CD14-positive monocyte (primary cell): ENCODE data around the gene CLTC. TPM values are rescaled to one million over a fixed set of nuclear protein-coding genes. Genes with fewer than 3 reads are reported as not detected.

Experiments used
- DNase-seq, 3 donors: peaks; one replicate each; pipeline ENCODE4 v3.0.0-alpha.2; 2011 to 2022
- H2AFZ ChIP-seq: 2 replicates; pipeline ENCODE4 v1.6.0; 2012; ENCODE audit warnings: mild to moderate bottlenecking, low read depth, low read length, inconsistent platforms; ENCODE audit not compliant: insufficient read depth, poor library complexity, severe bottlenecking
- H3K27ac ChIP-seq, 2 donors: 1 replicate in 1 of 2; 2 replicates in 1 of 2; pipeline ENCODE4 v1.5.1; 2012 to 2013; ENCODE audit warnings: low read length in 2 of 2, control low read depth in 1 of 2, inconsistent platforms in 1 of 2, low read depth in 1 of 2, mild to moderate bottlenecking in 1 of 2
- H3K27me3 ChIP-seq, 2 donors: one replicate each; pipeline versions ENCODE4 v1.6.0 to v1.6.1; 2011 to 2013; ENCODE audit warnings: low read length in 2 of 2; ENCODE audit not compliant: control insufficient read depth in 2 of 2, insufficient read depth in 2 of 2
- H3K36me3 ChIP-seq, 2 donors: replicated peaks in 1 of 2; 1 replicate in 1 of 2; 2 replicates in 1 of 2; pipeline versions ENCODE4 v1.5.1 to v1.6.1; 2012 to 2013; ENCODE audit warnings: low read length in 2 of 2, control low read depth in 1 of 2, inconsistent platforms in 1 of 2, mild to moderate bottlenecking in 1 of 2; ENCODE audit not compliant: insufficient read depth in 2 of 2, control insufficient read depth in 1 of 2
- H3K4me1 ChIP-seq, 2 donors: 1 replicate in 1 of 2; 2 replicates in 1 of 2; pipeline versions ENCODE4 v1.5.1 to v1.6.1; 2012 to 2013; ENCODE audit warnings: low read length in 2 of 2, control low read depth in 1 of 2, inconsistent platforms in 1 of 2, mild to moderate bottlenecking in 1 of 2, moderate library complexity in 1 of 2; ENCODE audit not compliant: insufficient read depth in 2 of 2, control insufficient read depth in 1 of 2
- H3K4me2 ChIP-seq: replicated peaks from 2 replicates; pipeline ENCODE3; 2012; ENCODE audit warnings: low read length, moderate library complexity, mild to moderate bottlenecking; ENCODE audit not compliant: poor library complexity, severe bottlenecking; ENCODE audit errors: extremely low read depth
- H3K4me3 ChIP-seq, 3 experiments: fragments of 200-600 bp in 1 of 3; sonication (generic) in 1 of 3; replicated peaks in 1 of 3; 1 replicate in 2 of 3; 2 replicates in 1 of 3; pipeline ENCODE4 v1.5.1; 2011 to 2013; ENCODE audit warnings: low read length in 3 of 3, mild to moderate bottlenecking in 3 of 3, control low read depth in 2 of 3, low read depth in 2 of 3, inconsistent platforms in 1 of 3, moderate library complexity in 1 of 3
- H3K79me2 ChIP-seq: 2 replicates; pipeline ENCODE4 v1.6.0; 2012; ENCODE audit warnings: mild to moderate bottlenecking, control low read depth, inconsistent platforms, low read length, moderate library complexity; ENCODE audit not compliant: insufficient read depth
- H3K9ac ChIP-seq: 2 replicates; pipeline ENCODE4 v1.6.0; 2017; ENCODE audit warnings: low read length, mild to moderate bottlenecking; ENCODE audit not compliant: insufficient read depth, poor library complexity, severe bottlenecking
- H3K9me3 ChIP-seq, 2 donors: replicated peaks in 1 of 2; 1 replicate in 1 of 2; 2 replicates in 1 of 2; pipeline versions ENCODE4 v1.5.1 to v1.6.1; 2012 to 2013; ENCODE audit warnings: low read length in 2 of 2, control low read depth in 1 of 2; ENCODE audit not compliant: control insufficient read depth in 1 of 2, insufficient read depth in 1 of 2
- H4K20me1 ChIP-seq: 2 replicates; pipeline ENCODE4 v1.6.0; 2012; ENCODE audit warnings: mild to moderate bottlenecking, low read length, control low read depth, moderate library complexity; ENCODE audit not compliant: insufficient read depth
- H3K27ac Mint-ChIP-seq, 7 donors: one replicate each; pipeline ENCODE4 v1.8.0; 2020; ENCODE audit warnings: mild to moderate bottlenecking in 7 of 7, mixed read lengths in 7 of 7, moderate library complexity in 6 of 7, inconsistent platforms in 2 of 7
- H3K27me3 Mint-ChIP-seq, 3 donors: one replicate each; pipeline ENCODE4 v1.8.0; 2021 to 2022; ENCODE audit warnings: low read depth in 3 of 3, mild to moderate bottlenecking in 3 of 3, mixed read lengths in 3 of 3, moderate library complexity in 3 of 3, inconsistent platforms in 1 of 3
- H3K36me3 Mint-ChIP-seq, 2 donors: one replicate each; pipeline ENCODE4 v1.8.0; 2020; ENCODE audit warnings: mixed read lengths in 2 of 2, inconsistent platforms in 1 of 2, mild to moderate bottlenecking in 1 of 2
- H3K4me1 Mint-ChIP-seq: one replicate; pipeline ENCODE4 v1.8.0; 2020; ENCODE audit warnings: mild to moderate bottlenecking, mixed read lengths
- H3K4me3 Mint-ChIP-seq, 2 donors: one replicate each; pipeline ENCODE4 v1.8.0; 2020; ENCODE audit warnings: mild to moderate bottlenecking in 2 of 2, mixed read lengths in 2 of 2, moderate library complexity in 1 of 2
- H3K9me3 Mint-ChIP-seq, 7 donors: one replicate each; pipeline ENCODE4 v1.8.0; 2020 to 2022; ENCODE audit warnings: mixed read lengths in 7 of 7, mild to moderate bottlenecking in 6 of 7, moderate library complexity in 6 of 7, inconsistent platforms in 2 of 7
- CTCF ChIP-seq: fragments of 200-600 bp; IDR thresholded peaks from one replicate; pipeline ENCODE4 v1.8.0; 2022; ENCODE audit warnings: antibody characterized with exemption, mild to moderate bottlenecking
- WGBS: methylation state at CpG from one replicate; pipeline ENCODE4 v1.1.5; 2013; ENCODE audit warnings: missing lambda C conversion rate; ENCODE audit not compliant: insufficient coverage; 5-methylcytosine and 5-hydroxymethylcytosine counted together
- intact Hi-C, 2 donors: fragments of 100-400 bp; cut with micrococcal nuclease; formaldehyde crosslinking; loops; one replicate each; pipeline versions ENCODE4 v1.15.0 to v1.15.1; 2023
- polyA plus RNA-seq, 3 donors: library from polyadenylated mRNA; depleted of rRNA in 1 of 3; unstranded in 2 of 3; stranded (reverse) in 1 of 3; fragments of 300-500 nt in 2 of 3; fragments of >200 nt in 1 of 3; fragmentation: Illumina TruSeq in 2 of 3; gene quantifications; 1 replicate in 2 of 3; 2 replicates in 1 of 3; pipeline ENCODE4 v1.2.3, GENCODE V29; 2012 to 2021

CLTC gene
- polyA plus RNA-seq, 3 donors: 63.3 to 102 (median 65.1) TPM

GRCh38 chr17:59600169-59600568, 19.5 kb upstream of the CLTC start:
- Mint-ChIP-seq H3K4me3 (no peak overlapping the region), H3K27me3 (no peaks in the 10 kb centered on the region), H3K36me3 (peaks cover 40 to 45% of the 10 kb centered on the region in 2 donors), H3K4me1 (no peaks in the 10 kb centered on the region), H3K9me3 (no peaks in the 10 kb centered on the region), H3K27ac (peak overlapping the region in 1 of 7 donors; percentile 68)
- H4K20me1 ChIP-seq: no peaks in the 10 kb centered on the region
- H3K27me3 ChIP-seq: no peaks in the 10 kb centered on the region
- no peak for DNase-seq
- H3K4me2 ChIP-seq: no peak overlapping the region
- no peaks in the 10 kb centered on the region for H3K9me3 ChIP-seq
- no peaks in the 10 kb centered on the region for H3K79me2 ChIP-seq
- H3K4me1 ChIP-seq: no peaks in the 10 kb centered on the region
- no peak overlapping the region for H2AFZ ChIP-seq
- H3K36me3 ChIP-seq: peaks cover 31 to 53% of the 10 kb centered on the region in 2 donors
- intact Hi-C loops: no loop called here
- TF ChIP-seq CTCF: no peak
- H3K4me3 ChIP-seq: no peak overlapping the region
- no peak overlapping the region for H3K9ac ChIP-seq
- no peak overlapping the region for H3K27ac ChIP-seq

GRCh38 chr17:59601130-59601529, 18.6 kb upstream of the CLTC start:
- Histone ChIP-seq H3K79me2 (no peaks in the 10 kb centered on the region), H3K27me3 (no peaks in the 10 kb centered on the region), H2AFZ (no peak overlapping the region), H3K4me2 (no peak overlapping the region), H3K9ac (no peak overlapping the region), H3K27ac (no peak overlapping the region), H3K9me3 (no peaks in the 10 kb centered on the region), H4K20me1 (no peaks in the 10 kb centered on the region), H3K4me1 (no peaks in the 10 kb centered on the region), H3K4me3 (no peak overlapping the region), H3K36me3 (peaks cover 41 to 63% of the 10 kb centered on the region in 2 donors)
- DNase-seq: no peak
- peak overlapping the region in 1 of 7 donors; percentile 28 for H3K27ac Mint-ChIP-seq
- peaks cover 50 to 55% of the 10 kb centered on the region in 2 donors for H3K36me3 Mint-ChIP-seq
- H3K27me3 Mint-ChIP-seq: no peaks in the 10 kb centered on the region
- no peak for TF ChIP-seq CTCF
- no peak overlapping the region for H3K4me3 Mint-ChIP-seq
- H3K9me3 Mint-ChIP-seq: no peaks in the 10 kb centered on the region
- H3K4me1 Mint-ChIP-seq: no peaks in the 10 kb centered on the region
- intact Hi-C loops: no loop called here
- WGBS: no CpG with 5 or more reads among the region's 2 CpGs
